ENCODE measurements around the gene HMG20A.

The HMG20A gene

GRCh38 chr15:77502379-77503095 is 81.8 kb downstream of the HMG20A start:
- TF ChIP-seq CTCF (IDR thresholded peaks at IDR 0.05; ENCODE audit: extremely low read depth, missing control alignments) = no peak
- no peak for DNase-seq (ENCODE audit: low spot score)

DNA sequence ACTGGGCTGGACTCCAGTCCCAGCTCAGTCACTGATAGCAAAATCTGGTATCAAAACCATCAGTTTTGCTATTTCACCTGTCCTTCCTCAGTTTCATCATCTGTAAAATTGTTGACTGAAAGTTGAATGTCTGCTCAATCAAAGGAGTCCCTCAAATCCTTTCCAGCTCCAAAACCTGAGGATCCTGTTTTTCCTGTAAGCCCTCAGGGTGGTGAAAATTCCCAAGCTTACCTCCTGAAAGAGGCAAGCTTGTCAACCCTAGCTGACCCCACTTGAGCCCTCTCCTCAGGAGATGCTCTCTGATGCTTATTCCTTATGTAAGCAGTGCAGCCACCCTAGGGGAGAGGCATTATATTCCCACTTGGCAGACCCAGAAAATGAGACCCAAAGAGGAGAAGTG is 82.6 kb downstream of the HMG20A start:
- TF ChIP-seq CTCF (IDR thresholded peaks at IDR 0.05; ENCODE audit: extremely low read depth, missing control alignments) = no peak
- DNase-seq (ENCODE audit: low spot score) = no peak

DNA sequence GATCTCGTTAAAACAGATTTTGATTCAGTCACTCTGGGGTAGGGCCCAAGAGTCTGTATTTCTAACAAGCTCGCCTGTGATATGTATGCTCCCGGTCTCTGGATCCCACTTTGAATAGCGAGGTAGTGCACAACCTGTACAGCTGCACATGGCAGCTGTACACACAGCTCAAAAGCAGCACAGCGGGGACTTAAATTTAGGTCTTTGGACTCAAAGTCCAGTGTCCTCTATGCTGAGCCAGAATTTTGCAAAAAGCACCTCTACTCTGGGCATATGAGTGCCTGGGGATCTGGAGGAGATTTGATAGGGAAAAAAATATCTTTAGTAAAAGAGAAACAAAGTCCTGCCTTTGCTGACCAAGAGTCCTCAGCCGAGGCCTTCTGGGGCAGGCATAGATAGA is 83.1 kb downstream of the HMG20A start:
- no peak for DNase-seq (ENCODE audit: low spot score)
- TF ChIP-seq CTCF (IDR thresholded peaks at IDR 0.05; ENCODE audit: extremely low read depth, missing control alignments) = no peak

DNA sequence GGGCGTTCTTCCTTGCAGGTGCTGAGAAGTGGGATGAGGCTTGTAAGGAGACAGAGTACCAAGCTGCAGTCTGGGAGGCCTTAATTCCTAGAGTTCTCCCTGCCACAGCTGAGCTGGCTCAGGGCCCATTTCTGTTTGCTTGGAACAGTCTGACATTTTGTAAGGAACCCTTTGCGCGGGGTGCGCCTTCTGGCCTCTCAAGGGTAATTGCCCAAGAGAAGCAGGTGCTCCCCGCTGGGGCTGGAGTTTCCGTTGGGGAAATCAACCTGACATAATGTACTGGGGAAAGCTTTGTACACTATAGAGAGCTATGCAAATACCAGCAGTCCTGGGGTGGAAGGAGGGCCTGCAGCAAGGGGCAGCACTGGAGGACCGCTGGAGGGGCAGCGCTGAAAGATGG is 83.6 kb downstream of the HMG20A start:
- no peak for TF ChIP-seq CTCF (IDR thresholded peaks at IDR 0.05; ENCODE audit: extremely low read depth, missing control alignments)
- DNase-seq (ENCODE audit: low spot score) = no peak

GRCh38 chr15:77504871-77505270 is 84.2 kb downstream of the HMG20A start:
- no peak for DNase-seq (ENCODE audit: low spot score)
- no peak for TF ChIP-seq CTCF (IDR thresholded peaks at IDR 0.05; ENCODE audit: extremely low read depth, missing control alignments)

GRCh38 chr15:77505556-77505955 is 84.9 kb downstream of the HMG20A start:
- TF ChIP-seq CTCF (IDR thresholded peaks at IDR 0.05; ENCODE audit: extremely low read depth, missing control alignments) = no peak

GRCh38 chr15:77506311-77507142 is 85.8 kb downstream of the HMG20A start:
- TF ChIP-seq CTCF (IDR thresholded peaks at IDR 0.05; ENCODE audit: extremely low read depth, missing control alignments) = no peak
- DNase-seq (ENCODE audit: low spot score) = no peak

More at GRCh38 chr15:77505556-77505955, 84.9 kb downstream of the HMG20A start:
- DNase-seq (ENCODE audit: low spot score) = no peak
